Measurements from ENCODE around the gene VWA3A. TPM values are rescaled to one million over a fixed set of nuclear protein-coding genes. Genes with fewer than 3 reads are reported as not detected.
"Not testable (repeated sequence)": the region's sequence is repeated elsewhere in the genome, so short reads cannot be mapped to it uniquely, and the experiment has no call there.

The VWA3A gene, protein sequence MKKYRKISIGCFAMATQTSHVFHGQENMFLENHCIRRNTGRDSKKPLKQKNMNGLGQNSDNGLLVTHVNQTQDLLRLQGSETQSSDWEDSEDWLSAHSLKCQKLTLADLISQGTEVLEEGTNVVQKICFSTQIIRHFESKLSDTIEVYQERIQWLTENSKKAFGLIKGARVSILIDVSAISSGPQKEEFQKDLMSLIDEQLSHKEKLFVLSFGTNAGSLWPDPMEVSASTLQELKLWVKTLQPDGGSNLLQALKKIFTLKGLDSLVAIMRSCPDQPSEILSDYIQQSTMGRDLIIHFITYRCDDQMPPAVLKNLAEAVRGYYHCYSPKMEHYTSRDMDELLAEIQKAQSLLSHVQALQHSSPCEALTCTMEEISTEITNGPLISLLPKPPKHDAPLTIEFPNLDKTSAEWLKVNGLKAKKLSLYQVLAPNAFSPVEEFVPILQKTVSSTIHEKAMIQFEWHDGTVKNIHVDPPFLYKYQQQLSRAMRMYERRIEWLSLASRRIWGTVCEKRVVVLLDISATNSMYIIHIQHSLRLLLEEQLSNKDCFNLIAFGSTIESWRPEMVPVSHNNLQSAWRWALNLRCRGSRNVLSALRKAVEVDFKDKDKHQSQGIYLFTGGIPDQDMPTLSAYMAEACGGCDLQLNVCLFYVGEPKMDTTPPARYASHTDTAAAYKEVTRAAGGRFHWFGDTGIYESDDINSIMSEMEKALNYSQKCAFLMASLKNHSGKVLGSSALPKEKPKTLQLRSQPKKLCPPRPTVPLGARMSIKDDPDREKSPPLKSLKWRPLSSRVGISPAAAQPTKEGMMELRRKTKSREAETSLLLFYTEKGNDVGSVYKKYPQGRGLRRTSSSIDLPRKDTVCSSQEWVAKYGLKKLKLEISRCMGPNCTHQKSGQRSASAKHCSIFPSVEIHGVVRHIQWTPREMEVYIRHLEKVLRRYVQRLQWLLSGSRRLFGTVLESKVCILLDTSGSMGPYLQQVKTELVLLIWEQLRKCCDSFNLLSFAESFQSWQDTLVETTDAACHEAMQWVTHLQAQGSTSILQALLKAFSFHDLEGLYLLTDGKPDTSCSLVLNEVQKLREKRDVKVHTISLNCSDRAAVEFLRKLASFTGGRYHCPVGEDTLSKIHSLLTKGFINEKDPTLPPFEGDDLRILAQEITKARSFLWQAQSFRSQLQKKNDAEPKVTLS
- under 1 TPM in 1 of 4 donors, not detected in 3; 0.24 TPM for total RNA-seq

DNA sequence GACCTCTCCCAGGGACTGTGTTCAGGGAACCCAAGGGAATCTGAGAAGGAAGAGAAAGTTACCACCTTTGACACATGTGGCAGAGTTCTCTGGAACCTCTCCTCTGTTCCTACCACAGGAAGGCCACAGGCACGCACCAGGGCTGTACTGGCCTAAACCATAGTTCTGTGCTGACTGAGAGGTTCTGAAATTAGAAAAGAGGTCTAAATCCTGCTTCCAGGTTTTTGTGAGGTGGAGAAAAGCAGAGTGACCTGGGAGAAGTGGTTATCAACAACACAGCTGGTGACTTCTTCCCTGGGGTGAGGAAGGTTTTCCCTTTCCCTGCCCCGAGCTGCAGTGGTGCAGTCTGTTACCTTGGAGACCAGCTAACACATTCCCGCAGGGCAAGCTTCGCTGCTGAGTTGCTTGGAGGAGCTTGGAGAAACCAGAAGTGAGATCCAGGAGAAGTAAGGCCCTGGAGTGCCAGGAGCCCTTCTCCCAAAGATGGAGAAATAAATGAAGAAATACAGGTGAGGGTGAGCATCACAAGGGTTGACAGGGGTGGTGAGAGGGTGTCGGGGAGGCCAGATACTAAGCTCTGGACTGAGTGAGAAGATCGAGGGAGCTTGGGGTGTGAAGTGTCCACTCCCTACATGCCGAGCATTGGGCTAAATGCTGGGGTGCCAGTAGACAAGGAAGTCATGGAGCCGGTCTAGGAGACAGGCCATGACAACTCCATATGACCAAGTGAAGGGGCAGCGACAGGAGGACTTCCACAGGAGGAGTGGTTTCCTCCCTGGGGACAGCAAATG, at the start of gene VWA3A:
TSS of gene VWA3A (plus strand) at position 399 of the 791 bp plus-strand sequence. CDS start at position 496, 97 bp downstream.
- ATAC-seq (ENCODE audit: low FRiP score) = no peak
- TF ChIP-seq, protein P1, sequence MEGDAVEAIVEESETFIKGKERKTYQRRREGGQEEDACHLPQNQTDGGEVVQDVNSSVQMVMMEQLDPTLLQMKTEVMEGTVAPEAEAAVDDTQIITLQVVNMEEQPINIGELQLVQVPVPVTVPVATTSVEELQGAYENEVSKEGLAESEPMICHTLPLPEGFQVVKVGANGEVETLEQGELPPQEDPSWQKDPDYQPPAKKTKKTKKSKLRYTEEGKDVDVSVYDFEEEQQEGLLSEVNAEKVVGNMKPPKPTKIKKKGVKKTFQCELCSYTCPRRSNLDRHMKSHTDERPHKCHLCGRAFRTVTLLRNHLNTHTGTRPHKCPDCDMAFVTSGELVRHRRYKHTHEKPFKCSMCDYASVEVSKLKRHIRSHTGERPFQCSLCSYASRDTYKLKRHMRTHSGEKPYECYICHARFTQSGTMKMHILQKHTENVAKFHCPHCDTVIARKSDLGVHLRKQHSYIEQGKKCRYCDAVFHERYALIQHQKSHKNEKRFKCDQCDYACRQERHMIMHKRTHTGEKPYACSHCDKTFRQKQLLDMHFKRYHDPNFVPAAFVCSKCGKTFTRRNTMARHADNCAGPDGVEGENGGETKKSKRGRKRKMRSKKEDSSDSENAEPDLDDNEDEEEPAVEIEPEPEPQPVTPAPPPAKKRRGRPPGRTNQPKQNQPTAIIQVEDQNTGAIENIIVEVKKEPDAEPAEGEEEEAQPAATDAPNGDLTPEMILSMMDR (IDR thresholded peaks at IDR 0.05) = no peak
- no peak for DNase-seq (ENCODE audit: low spot score)

DNA sequence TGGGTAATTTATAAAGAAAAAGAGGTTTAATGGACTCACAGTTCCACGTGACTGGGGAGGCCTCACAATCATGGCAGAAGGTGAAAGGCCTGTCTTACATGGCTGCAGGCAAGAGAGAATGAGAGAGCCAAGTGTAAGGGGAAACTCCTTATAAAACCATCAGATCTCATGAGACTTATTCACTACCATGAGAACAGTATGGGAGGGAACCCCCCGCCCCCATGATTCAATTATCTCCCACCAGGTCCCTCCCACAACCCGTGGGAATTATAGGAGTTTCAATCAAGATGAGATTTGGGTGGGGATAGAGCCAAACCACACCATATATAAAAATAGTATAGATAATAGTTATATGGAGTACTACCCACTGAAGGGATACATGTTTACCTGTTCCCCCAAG, 48.5 kb upstream of the VWA3A start:
- not testable (repeated sequence) for ATAC-seq (ENCODE audit: low FRiP score); DNase-seq (ENCODE audit: low spot score)

DNA sequence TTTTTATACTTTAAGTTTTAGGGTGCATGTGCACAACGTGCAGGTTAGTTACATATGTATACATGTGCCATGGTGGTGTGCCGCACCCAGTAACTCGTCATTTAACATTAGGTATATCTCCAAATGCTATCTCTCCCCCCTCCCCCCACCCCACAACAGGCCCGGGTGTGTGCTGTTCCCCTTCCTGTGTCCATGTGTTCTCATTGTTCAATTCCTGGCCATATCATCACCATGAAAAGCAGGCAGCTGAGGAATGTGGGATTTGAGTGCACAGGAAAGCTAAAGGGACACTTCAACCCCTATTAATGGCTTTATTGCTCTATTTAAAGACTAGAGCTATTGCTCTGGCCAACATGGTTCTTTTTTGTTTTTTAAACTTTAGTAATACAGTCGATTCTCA, 46.5 kb upstream of the VWA3A start:
- not testable (repeated sequence) for ATAC-seq (ENCODE audit: low FRiP score); DNase-seq (ENCODE audit: low spot score)

DNA sequence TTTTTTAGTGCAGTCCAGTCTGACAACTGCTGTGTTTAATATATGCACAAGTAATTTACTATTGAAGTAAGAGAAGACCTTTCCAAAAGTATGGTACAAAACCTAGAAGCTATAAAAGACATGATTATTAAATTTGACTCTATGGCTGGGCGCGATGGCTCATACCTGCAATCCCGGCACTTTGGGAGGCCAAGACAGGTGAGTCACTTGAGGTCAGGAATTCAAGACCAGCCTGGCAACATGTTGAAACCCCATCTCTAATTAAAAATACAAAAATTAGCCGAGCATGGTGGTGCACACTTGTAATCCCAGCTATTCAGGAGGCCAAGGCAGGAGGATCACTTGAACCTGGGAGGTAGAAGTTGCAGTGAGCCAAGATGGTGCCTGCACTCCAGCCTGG, 41.4 kb upstream of the VWA3A start:
- TF ChIP-seq, protein P1 (IDR thresholded peaks at IDR 0.05) = no peak
- ATAC-seq (ENCODE audit: low FRiP score) = no peak
- no peak for DNase-seq (ENCODE audit: low spot score)

DNA sequence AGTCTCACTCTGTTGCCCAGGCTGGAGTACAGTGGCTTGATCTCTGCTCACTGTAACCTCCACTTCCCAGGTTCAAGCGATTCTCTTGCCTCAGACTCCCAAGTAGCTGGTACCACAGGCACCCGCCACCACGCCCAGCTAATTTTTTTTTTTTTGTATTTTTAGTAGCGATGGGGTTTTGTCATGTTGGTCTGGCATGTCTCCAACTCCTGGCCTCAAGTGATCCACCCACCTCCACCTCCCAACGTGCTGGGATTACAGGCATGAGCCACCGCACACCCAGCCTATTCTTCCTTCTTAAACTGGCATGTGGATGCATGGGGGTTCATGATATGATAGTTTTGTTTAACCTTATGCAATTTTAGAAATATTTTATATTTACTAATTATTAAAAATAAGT, 39.4 kb upstream of the VWA3A start:
- DNase-seq (ENCODE audit: low spot score) (no peak), ATAC-seq (ENCODE audit: low FRiP score) (no peak)
- TF ChIP-seq, protein P1 (IDR thresholded peaks at IDR 0.05) = no peak

DNA sequence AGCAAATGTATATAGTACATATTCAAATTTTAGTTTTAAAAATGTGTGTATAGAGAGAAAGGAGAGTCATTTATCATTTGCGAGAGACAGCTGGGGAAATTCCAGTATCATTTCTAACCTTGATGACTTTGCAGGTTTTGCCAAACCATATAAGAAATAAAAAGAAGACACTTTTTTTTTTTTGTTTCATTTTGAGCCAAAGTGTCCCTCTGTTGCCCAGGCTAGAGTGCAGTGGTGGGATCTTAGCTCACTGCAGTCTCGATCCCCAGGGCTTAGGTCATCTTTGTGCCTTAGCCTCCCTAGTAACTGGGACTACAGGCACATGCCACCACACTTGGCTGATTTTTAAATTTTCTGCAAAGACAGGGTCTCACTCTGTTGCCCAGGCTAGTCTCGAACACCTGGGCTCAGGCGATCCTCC, 38.4 kb upstream of the VWA3A start:
- no peak for DNase-seq (ENCODE audit: low spot score)
- TF ChIP-seq, protein P1 (IDR thresholded peaks at IDR 0.05) = no peak
- ATAC-seq (ENCODE audit: low FRiP score) = no peak

DNA sequence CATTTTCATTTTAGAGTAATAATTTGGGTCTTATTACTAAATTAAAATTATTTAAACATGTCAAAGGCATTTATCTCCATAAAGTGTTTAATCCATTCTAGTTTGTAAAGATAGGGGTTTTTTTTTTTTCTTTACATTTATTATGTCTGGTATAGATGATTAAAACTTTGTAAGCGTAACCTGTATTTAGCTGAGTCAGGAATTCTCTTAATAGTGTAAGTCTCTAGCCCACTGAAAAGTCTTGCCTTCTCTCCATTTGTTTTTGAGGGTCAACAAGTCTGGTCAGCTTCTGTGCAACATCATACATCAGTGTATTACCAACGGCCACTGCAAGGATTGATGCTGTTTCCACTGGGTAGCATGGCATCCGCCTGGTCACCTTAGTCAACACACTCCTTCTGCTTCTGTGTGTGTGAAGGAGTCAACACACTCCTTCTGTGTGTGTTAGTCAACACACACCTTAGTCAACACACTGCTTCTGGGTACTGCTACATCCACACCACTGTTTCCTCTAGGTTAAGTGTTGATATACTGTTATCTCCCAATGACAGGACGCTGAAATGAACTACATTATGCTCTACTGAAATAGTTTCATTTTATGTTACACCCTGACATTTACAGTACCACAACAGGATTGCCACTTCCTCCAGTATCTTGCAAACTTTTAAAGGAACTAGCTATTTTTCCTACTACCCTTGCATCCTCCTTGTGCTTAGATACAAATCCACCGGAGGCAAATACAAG, 37.3 kb upstream of the VWA3A start:
- TF ChIP-seq, protein P1 (IDR thresholded peaks at IDR 0.05) = no peak
- DNase-seq (ENCODE audit: low spot score) = no peak
- no peak for ATAC-seq (ENCODE audit: low FRiP score)
